ENCODE results near the gene SCG5.
"Not testable (repeated sequence)": the region's sequence is repeated elsewhere in the genome, so short reads cannot be mapped to it uniquely, and the experiment has no call there.

Gene SCG5, protein sequence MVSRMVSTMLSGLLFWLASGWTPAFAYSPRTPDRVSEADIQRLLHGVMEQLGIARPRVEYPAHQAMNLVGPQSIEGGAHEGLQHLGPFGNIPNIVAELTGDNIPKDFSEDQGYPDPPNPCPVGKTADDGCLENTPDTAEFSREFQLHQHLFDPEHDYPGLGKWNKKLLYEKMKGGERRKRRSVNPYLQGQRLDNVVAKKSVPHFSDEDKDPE

DNA sequence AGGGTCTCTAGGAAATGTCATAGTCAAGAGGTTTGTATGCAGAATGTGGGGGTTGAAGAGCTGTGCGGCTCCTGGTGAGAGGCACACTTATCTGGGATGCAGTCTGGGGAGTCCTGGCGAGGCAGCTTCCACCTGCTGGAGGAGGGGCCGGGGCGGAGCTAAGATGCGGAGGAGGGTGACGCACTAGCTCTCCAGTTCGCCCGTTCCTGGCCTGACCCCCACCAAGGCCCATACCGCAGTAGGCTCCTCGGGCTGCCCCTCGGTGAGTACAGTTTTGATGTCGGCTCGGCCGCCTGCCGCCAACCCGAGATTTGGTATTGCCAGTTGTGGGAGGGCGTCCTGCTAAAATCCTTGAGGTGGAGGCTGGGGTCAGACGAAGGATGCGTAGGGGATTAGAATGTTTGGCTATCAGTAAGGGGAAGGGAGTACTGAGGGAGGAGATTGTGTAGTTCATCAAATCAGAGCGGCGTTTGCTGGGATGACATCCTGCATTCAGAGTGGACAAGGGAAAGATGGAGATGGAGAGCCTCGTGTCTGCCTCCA lies at the start of gene SCG5:
TSS of gene SCG5 (plus strand) at position 194 of the 543 bp plus-strand sequence. CDS start 1,883 bp downstream, outside the sequence.
- DNase-seq (ENCODE audit: low read depth) = no peak

DNA sequence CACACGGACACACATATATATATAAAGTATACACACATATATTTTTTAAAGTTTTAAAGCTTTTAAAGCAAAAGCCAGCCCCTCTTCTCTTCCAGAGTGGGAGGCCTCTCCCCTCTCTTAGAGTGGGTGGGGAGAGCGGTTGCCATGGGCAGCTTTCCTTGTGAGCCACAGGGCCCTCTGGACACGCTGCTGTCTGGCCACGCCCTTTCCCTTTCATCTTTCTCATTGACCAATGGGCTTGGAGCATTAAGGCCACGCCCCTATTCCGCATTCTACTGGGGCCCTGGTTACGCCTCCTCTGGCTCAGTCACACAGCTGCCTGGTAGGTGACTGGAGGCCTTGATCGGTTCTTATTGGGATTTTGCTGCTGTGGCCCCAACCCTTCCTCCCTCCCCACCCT lies 48.4 kb upstream of the SCG5 start, which contains the start of gene GOLGA8N:
TSS of gene GOLGA8N (plus strand) at position 306 of the 400 bp plus-strand sequence.
- not testable (repeated sequence) for DNase-seq (ENCODE audit: low read depth)

DNA sequence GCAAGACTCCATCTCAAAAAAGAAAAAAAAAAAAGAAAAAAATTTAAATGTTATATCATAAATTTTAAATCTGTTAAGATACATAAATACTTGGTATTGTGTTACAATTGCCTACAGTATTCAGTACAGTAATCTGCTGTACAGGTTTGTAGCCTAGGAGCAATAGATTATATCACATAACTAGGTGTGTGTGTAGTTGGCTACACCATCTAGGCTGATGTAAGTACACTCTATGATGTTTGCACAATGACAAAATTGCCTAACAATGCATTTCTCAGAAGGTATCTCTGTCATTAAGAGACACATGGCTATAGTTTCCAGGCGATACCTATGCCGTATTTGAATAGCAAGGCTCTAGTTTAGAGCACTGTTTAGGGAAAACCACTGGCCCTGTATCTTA lies 32.0 kb upstream of the SCG5 start:
- DNase-seq (ENCODE audit: low read depth) = not testable (repeated sequence)

DNA sequence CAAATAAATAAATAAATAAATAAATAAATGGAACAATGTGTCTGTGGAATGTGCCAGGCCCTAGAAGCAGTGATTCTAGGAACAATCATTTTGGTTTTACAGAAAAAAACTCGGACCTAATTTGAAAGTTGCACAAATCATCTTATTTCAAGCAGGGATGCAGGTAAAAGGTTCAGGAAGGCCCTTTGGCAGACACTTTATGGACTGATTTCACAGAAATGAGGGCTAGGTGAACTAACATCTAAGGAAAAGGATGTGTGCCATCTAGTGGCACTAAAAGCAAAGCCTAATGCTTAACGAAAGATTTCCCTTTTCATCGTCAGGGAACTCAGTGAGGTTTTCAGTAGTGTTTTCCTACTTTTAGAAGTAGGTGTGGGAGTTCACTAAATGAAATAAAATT lies 30.8 kb upstream of the SCG5 start:
- DNase-seq (ENCODE audit: low read depth) = not testable (repeated sequence)

DNA sequence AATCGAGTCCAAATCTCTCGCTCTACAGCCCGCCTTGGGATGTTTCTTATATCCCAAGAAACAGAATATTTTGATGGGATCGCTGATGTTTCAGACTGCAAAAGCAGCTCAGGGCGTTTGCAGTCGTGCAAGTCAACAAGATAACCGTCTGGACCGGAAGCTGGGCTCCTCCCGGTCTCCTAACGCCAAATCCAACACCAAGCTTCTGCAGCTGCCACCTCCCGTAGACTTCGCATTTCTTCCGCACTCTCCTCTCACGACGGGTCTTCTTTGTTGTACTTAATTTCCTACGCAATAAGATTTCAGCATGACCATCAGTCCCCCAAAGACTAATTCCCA lies 26.8 kb upstream of the SCG5 start:
- not testable (repeated sequence) for DNase-seq (ENCODE audit: low read depth)

DNA sequence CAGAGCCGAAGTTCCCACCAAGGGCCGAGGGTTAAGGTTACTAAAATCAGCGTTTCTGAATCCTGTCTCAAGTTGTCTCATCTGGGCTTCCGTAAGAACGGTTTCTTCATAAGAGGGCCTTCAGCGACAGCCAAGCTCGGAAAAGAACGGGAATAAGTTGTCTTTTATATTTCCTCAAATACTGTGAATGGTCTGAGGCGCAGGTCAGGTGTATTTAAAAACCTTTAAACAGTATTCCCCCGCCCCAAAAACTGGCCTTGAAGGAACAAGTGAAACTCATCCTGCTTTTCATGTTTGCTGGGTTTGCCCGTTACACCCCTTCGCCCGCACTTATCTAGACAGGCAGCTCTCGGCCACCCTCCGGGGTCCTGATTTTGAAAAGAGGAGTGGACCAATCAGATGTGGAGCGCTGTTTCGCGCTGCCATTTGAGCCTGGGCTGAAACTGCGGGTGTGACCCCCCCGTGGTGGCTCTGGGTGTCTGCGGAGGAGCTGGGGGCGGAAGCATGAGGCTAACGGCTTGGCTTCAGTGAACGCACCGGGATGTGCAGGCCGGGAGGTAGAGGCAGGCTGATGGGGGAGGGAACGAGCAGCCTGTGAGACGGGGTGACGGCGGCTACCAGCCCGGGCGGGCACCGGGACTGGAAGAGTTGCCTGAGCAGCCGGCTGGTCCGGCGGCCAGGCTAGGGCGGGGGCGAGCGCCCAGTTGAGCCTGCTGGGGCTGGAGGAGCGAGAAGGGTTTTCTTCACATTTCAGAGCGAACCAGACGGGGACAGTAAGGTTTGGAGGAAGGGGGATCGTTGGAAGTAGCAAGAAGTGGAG lies 26.2 kb upstream of the SCG5 start, which contains the start of gene ARHGAP11A:
TSS of gene ARHGAP11A (plus strand) at position 454 of the 820 bp plus-strand sequence. CDS start 708 bp downstream, outside the sequence.
- peak; percentile 75 for DNase-seq (ENCODE audit: low read depth)

DNA sequence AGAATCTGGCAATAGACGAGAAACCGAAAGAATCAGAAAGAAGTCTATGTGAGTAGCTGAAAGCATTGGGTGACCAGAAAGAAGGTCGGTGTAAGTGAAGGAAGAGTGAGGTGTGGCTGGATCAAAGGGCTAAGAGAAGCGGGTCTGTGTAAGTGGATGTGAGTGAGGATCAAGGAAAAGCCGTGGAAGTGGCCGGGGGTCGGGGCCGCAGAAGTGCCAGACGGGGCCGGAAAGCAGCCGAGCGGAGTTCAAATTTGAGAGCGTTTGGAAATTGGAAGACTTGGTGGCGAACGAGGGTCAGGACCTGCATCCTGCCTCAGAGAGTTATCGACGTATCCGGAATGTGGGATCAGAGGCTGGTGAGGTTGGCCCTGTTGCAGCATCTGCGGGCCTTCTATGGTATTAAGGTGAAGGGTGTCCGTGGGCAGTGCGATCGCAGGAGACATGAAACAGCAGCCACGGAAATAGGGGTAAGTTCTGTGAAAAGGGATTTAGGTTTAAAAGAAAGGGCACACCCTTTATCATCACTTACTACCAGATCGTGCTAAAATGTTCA lies 25.6 kb upstream of the SCG5 start:
- DNase-seq (ENCODE audit: low read depth) = not testable (repeated sequence)

DNA sequence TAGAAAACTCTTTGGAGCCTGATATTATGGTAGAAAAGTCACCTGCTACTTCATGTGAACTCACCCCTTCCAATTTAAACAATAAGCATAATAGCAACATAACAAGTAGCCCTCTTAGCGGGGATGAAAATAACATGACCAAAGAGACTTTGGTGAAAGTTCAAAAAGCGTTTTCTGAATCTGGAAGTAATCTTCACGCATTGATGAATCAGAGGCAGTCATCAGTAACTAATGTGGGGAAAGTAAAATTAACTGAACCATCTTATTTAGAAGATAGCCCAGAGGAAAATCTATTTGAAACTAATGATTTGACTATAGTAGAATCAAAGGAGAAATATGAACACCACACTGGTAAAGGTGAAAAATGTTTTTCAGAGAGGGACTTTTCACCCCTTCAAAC lies 5.1 kb upstream of the SCG5 start:
- DNase-seq (ENCODE audit: low read depth) = no peak

DNA sequence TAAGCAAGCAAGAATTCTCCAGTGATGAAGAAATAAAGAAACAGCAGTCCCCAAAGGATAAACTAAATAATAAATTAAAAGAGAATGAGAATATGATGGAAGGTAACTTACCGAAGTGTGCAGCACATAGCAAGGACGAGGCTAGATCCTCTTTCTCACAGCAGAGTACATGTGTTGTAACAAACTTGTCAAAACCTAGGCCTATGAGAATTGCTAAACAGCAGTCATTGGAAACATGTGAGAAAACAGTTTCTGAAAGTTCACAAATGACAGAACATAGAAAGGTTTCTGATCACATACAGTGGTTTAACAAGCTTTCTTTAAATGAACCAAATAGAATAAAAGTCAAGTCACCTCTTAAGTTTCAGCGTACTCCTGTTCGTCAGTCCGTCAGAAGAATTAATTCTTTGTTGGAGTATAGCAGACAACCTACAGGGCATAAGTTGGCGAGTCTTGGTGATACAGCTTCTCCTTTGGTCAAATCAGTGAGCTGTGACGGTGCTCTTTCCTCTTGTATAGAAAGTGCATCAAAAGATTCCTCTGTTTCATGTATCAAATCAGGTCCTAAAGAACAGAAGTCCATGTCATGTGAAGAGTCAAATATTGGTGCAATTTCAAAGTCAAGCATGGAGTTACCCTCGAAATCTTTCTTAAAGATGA lies 4.5 kb upstream of the SCG5 start:
- DNase-seq (ENCODE audit: low read depth) = no peak

DNA sequence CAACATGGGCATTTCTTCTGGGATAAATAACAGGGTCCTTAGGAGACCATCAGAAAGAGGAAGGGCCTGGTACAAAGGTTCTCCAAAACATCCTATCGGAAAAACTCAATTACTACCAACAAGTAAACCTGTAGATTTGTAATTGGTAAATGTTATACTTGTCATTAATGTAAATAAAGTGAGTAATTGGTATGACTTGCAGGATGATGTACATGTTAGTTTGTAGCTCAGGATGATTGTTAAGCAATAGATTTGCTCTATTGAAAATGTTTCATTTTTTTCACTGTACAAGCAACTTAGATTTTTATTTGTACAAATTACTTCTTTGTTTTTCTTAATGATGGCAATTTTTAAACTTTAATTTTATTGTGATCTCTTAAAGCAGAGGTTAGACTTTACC lies 3.8 kb upstream of the SCG5 start:
- DNase-seq (ENCODE audit: low read depth) = no peak

DNA sequence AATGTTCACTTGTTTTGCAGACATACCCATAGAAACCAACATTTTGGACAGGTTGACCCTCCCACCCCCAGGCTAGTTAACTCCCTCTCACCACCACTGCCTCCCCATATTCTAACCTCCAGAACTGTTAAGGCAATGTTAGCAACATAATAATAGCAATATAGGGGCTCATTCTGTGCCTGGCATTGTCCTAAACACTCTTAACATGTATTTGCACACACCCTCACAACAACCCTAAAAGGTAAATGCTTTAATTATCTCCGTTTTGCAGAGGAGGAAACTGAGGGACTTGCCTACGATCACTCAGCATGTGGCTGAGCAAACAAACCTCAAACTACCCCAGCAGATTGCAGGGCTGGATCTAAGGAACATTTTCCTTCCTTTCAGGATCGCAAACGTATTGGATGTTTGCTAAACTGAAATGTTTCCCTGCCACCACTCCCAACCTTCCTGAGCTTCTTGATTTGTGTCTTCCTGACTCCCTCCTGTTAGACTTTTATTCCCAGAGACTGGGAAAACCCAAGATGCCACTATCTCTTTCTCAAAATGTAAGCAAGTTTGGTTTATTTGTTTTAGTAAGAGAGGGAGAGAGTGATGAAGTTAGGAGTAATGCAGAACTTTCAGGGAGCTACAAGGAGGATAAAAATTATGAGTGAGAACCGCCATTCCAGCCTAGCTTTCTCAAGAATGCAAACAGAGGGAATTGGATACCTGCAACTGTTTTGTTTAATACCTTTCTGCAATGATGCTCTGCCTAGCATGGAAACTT lies 1.3 kb downstream of the SCG5 start:
- no peak for DNase-seq (ENCODE audit: low read depth)

DNA sequence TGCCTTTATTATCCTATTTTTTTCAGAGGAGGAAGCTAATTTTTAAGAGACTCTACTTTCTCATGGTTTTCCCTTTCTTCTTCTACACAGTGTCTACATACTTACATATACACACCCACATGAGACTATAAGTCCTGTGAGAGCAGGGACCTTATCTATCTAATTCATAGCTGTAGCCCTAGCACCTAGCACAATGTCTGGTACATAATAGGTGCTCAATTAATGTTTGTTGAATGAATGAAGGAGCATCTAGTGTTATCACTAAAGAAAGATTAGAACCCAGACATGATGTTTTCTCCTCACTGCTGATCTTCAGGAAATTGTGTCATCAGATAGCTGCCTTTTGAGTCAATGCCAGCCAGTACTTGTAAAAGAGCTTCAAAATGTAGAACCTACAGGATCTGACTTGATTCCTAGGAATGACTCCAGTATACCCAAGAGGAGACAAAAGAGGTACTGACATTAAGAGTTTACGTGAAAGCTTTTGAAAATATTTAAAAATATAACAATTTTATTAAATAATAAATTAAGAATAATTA lies 2.5 kb downstream of the SCG5 start:
- no peak for DNase-seq (ENCODE audit: low read depth)

DNA sequence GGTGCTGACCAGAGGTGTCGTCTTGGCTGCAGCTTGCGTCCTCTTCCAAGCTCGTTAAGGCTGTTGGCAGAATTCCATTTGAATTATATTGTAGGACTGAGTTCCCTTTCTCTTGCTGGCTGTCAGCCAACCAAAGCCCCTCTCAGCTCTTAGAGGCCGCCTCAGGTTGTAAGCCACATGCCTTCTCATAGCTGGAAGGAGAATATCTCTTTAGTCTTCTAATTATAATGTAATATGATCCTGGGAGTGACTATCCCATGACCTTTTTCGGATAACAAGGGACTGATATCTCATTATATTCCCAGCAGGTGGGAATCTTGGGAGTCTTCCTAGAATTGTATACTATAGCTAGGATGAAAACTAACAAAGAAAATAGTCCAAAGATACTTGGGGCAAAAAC lies 4.8 kb downstream of the SCG5 start:
- DNase-seq (ENCODE audit: low read depth) = no peak

DNA sequence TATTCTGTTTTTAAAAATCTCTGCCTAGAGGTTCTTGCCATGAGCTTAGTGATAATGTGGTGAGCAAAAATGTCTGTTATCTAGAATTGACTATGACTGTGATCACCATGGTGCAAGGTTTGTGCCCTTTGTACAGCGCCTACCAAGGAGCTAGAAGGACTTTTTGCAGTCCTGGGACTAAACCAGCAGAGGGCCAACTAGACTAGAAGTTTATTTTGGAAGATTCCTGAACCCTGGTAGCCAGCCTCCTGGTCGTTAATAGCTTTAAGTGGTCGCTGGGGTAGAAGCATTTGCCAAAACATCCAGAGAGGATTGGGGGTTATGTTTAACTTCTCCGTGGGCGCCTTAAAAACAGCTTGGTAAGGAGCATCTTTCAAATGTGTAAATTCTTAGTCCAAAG lies 7.8 kb downstream of the SCG5 start:
- no peak for DNase-seq (ENCODE audit: low read depth)

DNA sequence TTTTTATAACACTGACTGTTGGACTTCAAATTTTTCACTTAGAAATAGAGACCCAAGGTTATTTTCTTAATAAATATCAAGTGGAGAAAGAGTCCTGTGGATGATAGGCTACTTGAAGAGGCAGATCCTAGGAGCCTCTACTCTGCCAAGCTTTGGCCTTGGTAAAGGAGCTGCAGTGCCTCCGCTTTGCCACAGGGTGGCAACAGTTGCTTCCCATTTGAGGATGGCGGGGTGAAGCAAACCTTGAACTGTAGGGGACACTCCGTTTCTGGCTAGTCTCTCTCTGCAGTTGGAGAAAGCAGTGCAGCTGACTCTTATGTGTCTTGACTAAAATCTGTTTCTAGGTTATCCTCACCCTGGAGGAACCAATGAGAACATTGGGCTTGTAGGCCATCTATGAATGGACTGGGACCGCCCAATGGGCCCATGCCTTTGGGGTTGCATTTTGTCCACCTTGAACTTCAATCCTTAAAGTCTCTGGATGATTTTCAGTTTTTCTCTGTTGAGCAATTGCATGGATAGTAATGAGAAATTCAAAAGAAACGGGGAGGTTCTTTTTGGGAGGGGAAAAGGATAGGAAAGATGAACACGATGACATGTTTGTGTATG lies 9.8 kb downstream of the SCG5 start:
- peak; percentile 4 for DNase-seq (ENCODE audit: low read depth)

DNA sequence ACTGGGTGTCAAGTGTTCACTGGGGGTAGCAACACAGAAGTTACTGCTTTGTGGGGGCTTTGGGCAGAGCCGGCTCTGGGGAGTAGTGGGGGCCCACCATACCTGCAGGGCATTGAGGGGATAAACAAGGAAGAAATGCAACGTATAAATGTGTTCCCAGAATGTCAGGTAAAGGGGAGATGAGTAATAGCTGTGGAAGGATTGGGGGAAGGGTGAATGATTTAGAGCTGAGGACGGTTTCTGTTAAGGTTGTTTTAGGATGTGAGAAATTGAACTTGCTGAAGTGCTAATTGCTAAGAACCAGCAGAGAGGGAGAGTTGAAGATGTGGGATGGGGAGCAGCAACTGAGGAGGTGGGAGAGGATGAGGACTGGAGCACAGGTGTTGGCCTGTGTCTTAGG lies 10.7 kb downstream of the SCG5 start:
- no peak for DNase-seq (ENCODE audit: low read depth)

DNA sequence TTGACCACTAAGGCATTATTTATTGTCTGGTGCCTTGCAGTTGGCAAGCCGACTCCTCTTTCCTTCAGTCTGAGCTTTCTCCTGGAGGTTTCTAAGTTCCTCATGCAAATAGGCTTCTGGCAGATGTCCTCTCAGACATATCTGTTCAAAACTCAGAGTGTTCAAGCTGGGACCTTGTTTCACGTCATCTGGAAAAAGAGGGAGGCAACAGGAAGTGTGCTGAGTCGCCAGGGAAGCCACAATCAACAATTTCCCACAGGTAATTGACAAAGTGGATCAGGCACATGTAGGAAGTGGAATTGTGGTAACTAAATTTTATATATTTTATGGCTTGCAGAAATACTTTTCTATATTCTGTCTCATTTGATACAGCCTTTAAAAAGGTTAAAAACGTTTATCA lies 14.6 kb downstream of the SCG5 start:
- DNase-seq (ENCODE audit: low read depth) = no peak

DNA sequence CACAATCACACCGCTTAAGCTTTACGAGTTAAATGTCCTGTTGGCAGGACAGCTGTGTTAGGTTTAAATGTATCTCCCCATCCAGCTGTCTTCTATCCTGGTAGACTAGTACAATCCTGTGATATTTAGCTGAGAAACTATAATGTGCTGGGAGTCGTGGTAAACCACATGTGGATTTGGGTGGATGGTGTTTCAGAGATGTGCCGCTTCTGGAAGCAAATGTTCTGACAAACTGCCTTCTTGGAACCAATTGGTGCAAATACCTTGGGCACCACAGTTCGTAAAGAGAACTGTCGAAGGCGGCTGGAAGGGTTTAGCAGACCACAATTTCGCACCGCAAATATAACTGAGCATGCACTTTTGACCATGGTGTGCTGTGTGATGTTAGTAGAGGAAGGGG lies 15.0 kb downstream of the SCG5 start:
- DNase-seq (ENCODE audit: low read depth) = no peak

DNA sequence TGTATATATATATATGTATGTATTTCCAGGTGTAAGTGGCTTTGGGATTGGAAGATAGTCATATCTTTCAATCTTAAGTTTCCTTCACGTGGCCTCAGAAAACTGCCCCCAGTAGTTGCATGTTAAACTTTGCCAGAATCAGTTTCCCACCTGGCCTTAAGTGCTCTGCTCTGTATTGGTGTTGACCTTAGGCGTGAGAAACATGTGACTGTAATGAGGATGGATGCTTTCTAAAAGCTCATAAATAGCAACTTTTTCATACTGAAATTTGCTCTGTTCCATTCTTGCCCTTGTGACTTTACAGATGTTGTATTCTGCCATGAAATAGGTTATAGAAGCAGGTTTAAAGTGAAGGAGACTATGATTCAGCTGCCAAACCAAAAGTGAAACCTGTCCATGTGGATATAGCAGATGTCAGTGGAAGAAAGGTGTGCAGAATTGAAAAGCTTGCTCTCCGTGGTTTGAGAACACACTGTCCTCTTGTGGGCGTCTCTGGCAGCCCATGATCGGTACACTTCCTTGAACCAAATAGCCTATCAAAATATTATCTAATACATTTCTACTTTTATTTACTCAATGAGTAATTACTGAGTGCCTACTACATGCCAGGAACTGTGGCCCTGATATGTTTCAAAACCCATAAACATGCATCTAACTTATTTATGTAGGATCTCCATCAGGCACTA lies 15.8 kb downstream of the SCG5 start:
- no peak for DNase-seq (ENCODE audit: low read depth)

DNA sequence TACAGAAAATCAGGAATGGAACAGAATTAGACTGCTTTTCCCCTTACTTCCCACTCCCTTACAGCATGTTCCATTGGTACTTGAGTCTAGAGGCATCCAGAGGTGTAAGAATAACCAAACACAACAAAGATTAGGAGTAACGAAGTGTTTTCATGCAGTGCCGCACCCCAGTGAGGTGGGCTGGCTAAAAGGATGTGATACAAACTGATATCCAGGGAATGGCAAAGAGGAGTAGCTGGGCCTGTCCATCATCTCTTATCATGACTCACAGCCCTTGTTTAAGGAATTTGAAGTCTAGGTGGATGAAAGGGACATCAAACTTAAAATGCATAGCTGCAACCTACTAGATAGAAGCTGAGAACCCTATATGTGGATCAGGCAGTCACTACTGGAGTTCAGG lies 16.4 kb downstream of the SCG5 start:
- DNase-seq (ENCODE audit: low read depth) = no peak
